ENCODE results near the gene NRG2. TPM values are rescaled to one million over a fixed set of nuclear protein-coding genes. Genes with fewer than 3 reads are reported as not detected.

NRG2 gene
- total and polyA plus RNA-seq, 2 of the 4 experiments (the other 2 are of a cell fraction): 0.18 TPM; not detected in 1

DNA sequence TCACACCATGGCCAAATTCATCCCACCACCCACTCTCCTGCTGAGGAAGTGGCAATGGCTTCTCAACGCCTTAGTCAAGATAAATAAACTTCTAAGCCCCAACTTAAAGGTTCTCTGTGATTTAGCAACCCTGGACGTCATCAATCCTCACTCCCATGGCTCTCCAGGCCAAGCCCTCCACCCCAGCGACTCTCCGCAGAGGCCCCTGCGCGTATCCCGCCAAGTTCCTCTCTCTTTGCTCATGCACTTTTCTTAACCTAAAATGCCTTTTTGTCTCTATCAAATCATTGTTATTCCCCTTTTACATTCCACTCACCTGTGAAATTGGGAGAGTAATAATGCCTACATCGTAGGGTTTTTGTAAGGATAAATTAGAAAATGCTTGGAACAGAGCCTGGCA is 88.6 kb downstream of the NRG2 start:
- Histone ChIP-seq H3K27ac (ENCODE audit: insufficient read depth, low read length) (no peak overlapping the region), H2AFZ (replicated peaks; ENCODE audit: low read length, poor library complexity) (no peak overlapping the region), H3K9me3 (ENCODE audit: control insufficient read depth, insufficient read depth, low read length) (no peaks in the 10 kb centered on the region), H4K5ac (ENCODE audit: low read depth, low read length) (no peak overlapping the region), H3K4ac (ENCODE audit: low read depth, low read length) (no peak overlapping the region), H3K4me1 (ENCODE audit: control insufficient read depth, insufficient read depth, low read length) (no peaks in the 10 kb centered on the region), H2BK5ac (ENCODE audit: low read depth, low read length, poor library complexity, severe bottlenecking) (no peak overlapping the region), H3K4me2 (ENCODE audit: low read depth, low read length) (no peak overlapping the region), H3K79me1 (ENCODE audit: low read depth in 1 of 2, low read length in 2 of 2) (no peaks in the 10 kb centered on the region), H3K18ac (ENCODE audit: low read depth, low read length) (no peak overlapping the region), H3K4me3 (ENCODE audit: insufficient read depth, low read depth, low read length) (no peak overlapping the region), H2BK120ac (ENCODE audit: low read depth, low read length) (no peak overlapping the region), H3K23ac (ENCODE audit: low read depth, low read length) (no peak overlapping the region), H2AK9ac (replicated peaks; ENCODE audit: low read depth, low read length, poor library complexity) (no peak overlapping the region), H3K9ac (ENCODE audit: low read depth, low read length) (no peak overlapping the region), H4K8ac (ENCODE audit: low read depth in 2 of 2, low read length in 2 of 2) (no peak overlapping the region), H3K27me3 (ENCODE audit: control insufficient read depth, insufficient read depth, low read length) (peaks cover 47% of the 10 kb centered on the region), H2AK5ac (ENCODE audit: low read depth, low read length) (no peak overlapping the region), H3K9me1 (ENCODE audit: insufficient read depth, low read length) (0 out of 2 replicates have a peak, but pooled peaks cover 3% of the 10 kb centered on the region), H3K56ac (ENCODE audit: extremely low read depth, insufficient read depth, low read length) (no peak overlapping the region), H3K14ac (replicated peaks; ENCODE audit: low read depth, low read length) (no peak overlapping the region), H3K36me3 (ENCODE audit: control insufficient read depth, insufficient read depth, low read length) (no peaks in the 10 kb centered on the region), H4K20me1 (ENCODE audit: insufficient read depth, low read length) (no peaks in the 10 kb centered on the region; the same call in 1 of the 2 replicates), H4K91ac (ENCODE audit: insufficient read depth, low read depth, low read length) (no peak overlapping the region), H2BK20ac (ENCODE audit: low read depth, low read length) (no peak overlapping the region), H2BK15ac (ENCODE audit: low read depth, low read length) (no peak overlapping the region)
- no TSS peak for BruUV-seq (replicated peaks)
- intact Hi-C loops (cut with micrococcal nuclease) (no loop called here), in situ Hi-C loops (cut with MboI; ENCODE audit: low sequenced_read_pairs) (no loop called here), dilution Hi-C loops (cut with HindIII; ENCODE audit: low sequenced_read_pairs, unreplicated experiment) (no loop called here)
- DNase-seq: no peak
- TF ChIP-seq FOS (IDR thresholded peaks at IDR 0.05; ENCODE audit: low read depth, low read length) (no peak), RAD21 (IDR thresholded peaks at IDR 0.05; ENCODE audit: low read length) (no peak), BHLHE40 (IDR thresholded peaks at IDR 0.05; ENCODE audit: low read depth, low read length) (no peak), MXI1 (IDR thresholded peaks at IDR 0.05; ENCODE audit: borderline replicate concordance, low read depth, low read length) (no peak), SMC3 (IDR thresholded peaks at IDR 0.05; ENCODE audit: low read depth, low read length) (no peak), NFE2L2 (IDR thresholded peaks at IDR 0.05; ENCODE audit: low read depth, low read length) (no peak), RCOR1 (IDR thresholded peaks at IDR 0.05; ENCODE audit: insufficient replicate concordance, low read length) (no peak), ELK1 (IDR thresholded peaks at IDR 0.05; ENCODE audit: borderline replicate concordance, low read depth, low read length) (no peak), MAZ (IDR thresholded peaks at IDR 0.05; ENCODE audit: borderline replicate concordance, low read depth, low read length) (no peak), POLR2A (IDR thresholded peaks at IDR 0.05; ENCODE audit: low read depth, low read length) (no peak), CEBPB (IDR thresholded peaks at IDR 0.05; ENCODE audit: low read depth, low read length) (no peak), MAFK (IDR thresholded peaks at IDR 0.05; ENCODE audit: low read depth, low read length) (no peak), CHD1 (IDR thresholded peaks at IDR 0.05; ENCODE audit: low read depth, low read length) (no peak), RFX5 (IDR thresholded peaks at IDR 0.05; ENCODE audit: low read depth, low read length) (no peak)
- TF ChIP-seq, protein P1, sequence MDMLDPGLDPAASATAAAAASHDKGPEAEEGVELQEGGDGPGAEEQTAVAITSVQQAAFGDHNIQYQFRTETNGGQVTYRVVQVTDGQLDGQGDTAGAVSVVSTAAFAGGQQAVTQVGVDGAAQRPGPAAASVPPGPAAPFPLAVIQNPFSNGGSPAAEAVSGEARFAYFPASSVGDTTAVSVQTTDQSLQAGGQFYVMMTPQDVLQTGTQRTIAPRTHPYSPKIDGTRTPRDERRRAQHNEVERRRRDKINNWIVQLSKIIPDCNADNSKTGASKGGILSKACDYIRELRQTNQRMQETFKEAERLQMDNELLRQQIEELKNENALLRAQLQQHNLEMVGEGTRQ (IDR thresholded peaks at IDR 0.05; ENCODE audit: low read depth, low read length): no peak
- TF ChIP-seq, protein P2, sequence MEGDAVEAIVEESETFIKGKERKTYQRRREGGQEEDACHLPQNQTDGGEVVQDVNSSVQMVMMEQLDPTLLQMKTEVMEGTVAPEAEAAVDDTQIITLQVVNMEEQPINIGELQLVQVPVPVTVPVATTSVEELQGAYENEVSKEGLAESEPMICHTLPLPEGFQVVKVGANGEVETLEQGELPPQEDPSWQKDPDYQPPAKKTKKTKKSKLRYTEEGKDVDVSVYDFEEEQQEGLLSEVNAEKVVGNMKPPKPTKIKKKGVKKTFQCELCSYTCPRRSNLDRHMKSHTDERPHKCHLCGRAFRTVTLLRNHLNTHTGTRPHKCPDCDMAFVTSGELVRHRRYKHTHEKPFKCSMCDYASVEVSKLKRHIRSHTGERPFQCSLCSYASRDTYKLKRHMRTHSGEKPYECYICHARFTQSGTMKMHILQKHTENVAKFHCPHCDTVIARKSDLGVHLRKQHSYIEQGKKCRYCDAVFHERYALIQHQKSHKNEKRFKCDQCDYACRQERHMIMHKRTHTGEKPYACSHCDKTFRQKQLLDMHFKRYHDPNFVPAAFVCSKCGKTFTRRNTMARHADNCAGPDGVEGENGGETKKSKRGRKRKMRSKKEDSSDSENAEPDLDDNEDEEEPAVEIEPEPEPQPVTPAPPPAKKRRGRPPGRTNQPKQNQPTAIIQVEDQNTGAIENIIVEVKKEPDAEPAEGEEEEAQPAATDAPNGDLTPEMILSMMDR (conservative IDR thresholded peaks at IDR 0.05; ENCODE audit: low read depth, low read length): no peak
- ChIA-PET POLR2A (ENCODE audit: unreplicated experiment) (no interaction called here), CTCF (no interaction called here)
- ATAC-seq (ENCODE audit: low read depth): no peak
- 36% methylated on average over 5 of the region's 8 CpGs; no CpG with 5 or more reads in 1 of the 2 experiments for WGBS, 2 experiments (ENCODE audit: extremely low coverage in 2 of 2, insufficient read length in 1 of 2)

Measured in IMR-90 (cell line).